NCI-H774 (cell line): ENCODE data around the gene IRF1.
"Not testable (repeated sequence)": the region's sequence is repeated elsewhere in the genome, so short reads cannot be mapped to it uniquely, and the experiment has no call there.

Experiments
- DNase-seq: peaks from one replicate; lab custom pipeline; 2025; lab: John Stamatoyannopoulos, UW

Gene IRF1

GRCh38 chr5:132438917-132439316 is 51.7 kb downstream of the IRF1 start:
- no peak for DNase-seq

- DNase-seq, result not testable (repeated sequence)
These were observed 52.3 kb downstream of the IRF1 start for GRCh38 chr5:132438267-132438645.

DNA sequence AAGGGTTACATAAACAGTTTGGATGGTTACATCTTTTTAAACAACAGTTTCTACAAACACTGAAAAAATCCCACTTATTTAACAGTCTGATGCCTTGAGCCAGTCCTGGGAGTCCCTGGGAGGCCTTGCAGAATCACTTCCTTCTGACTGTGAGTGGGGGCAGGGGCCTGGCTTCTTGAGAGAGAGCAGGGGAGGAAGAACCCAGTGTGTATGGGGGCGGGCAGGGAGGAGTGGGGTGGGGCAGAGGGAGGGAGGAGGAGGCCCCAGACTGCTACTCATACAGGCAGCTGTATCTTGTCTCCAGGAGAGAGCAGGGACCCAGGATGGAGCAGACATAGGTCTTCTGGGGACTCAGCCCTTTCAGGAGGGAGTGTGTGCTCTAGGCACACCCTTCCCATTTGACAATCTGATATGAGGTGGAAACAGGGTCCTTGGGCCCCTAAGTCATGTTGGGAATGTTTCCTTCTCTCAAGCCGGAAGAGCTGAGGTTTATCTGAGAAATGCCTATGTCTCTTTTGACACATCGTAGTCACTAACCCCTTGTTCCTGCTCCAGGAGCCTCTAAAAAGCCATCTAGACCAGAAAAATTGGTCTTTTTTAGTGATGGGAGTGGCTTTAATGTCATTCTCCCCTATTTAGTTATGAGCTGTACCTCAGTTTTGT is 52.8 kb downstream of the IRF1 start:
- no peak for DNase-seq

DNA sequence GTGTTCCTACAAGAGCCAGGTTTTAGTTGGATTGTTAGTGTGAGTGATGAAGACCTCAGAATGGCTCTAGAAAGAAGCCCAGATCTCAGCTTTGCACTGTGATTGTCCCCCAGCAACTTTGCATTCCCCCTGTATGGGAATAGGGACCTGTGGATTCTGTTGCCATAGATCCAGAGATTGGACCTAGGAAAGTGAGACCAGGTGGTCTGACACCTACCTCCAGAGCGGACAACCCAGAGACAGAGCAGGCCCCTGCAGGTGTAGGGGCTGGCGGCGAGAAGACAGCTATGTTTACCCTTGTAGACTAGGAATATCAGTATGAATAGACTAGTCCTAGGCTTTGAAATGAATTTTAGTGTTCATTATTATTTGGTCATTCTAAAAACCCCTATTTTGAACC is 53.6 kb downstream of the IRF1 start:
- no peak for DNase-seq

DNA sequence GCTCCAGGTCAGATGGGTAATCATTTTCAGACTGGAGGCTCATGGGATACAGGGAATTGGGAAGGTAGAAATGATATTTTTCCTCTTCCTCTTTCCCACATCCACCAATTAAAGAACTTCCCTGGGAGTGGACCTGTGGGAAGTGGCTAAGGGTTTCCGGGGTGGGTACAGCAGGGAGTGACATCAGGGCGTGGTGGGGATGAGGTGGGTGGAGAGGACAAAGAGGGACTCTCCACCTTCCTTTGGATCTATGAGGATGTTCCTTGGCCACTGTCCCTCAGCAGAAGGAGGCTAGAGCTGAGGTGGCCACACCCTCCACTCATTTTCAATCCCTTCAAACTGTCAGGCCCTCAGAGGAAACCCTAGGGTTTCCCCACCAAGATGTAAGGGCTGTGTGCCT is 54.7 kb downstream of the IRF1 start:
- DNase-seq, result no peak

GRCh38 chr5:132435447-132435846 is 55.1 kb downstream of the IRF1 start:
- DNase-seq, result no peak

GRCh38 chr5:132434416-132435286 is 55.9 kb downstream of the IRF1 start:
- DNase-seq, result no peak

DNA sequence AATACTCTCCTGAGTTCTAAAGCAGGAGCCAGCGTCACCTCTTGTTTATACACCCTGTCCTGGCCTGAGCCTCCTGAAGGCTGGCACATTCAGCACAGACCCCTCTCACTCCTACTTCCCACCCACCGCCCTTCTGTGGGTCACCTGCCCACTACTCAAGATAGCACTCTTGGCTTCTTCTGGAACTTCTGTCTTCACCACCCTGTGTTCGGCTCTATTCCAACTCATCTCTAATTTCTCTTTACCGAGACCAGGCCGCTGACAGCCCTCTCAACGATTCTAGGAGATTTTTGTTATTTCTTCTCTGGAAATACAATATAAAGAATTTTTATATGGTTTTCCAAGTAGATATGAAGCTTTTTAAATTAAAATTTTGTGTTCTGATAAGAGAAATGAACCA is 57.4 kb downstream of the IRF1 start:
- DNase-seq, result no peak

GRCh38 chr5:132431632-132432031 is 58.9 kb downstream of the IRF1 start:
- DNase-seq, result no peak
